Skeletal muscle tissue (tissue), 5 donors: Measurements from ENCODE around the gene B4GALT3. TPM values are rescaled to one million over a fixed set of nuclear protein-coding genes. Genes with fewer than 3 reads are reported as not detected.
A peak's percentile ranks its signal among the peaks of the same experiment; 100 is the strongest.

Experiments used
- H3K27ac ChIP-seq: one replicate; pipeline ENCODE4 v1.7.0; 2013; ENCODE audit warnings: mild to moderate bottlenecking, low read depth, low read length, inconsistent platforms
- H3K27me3 ChIP-seq, 3 donors: one replicate each; pipeline ENCODE4 v1.7.0; 2013; ENCODE audit warnings: low read length in 3 of 3; ENCODE audit not compliant: control insufficient read depth in 3 of 3, insufficient read depth in 3 of 3
- H3K36me3 ChIP-seq, 3 donors: one replicate each; pipeline ENCODE4 v1.7.0; 2013; ENCODE audit warnings: low read length in 3 of 3; ENCODE audit not compliant: control insufficient read depth in 3 of 3, insufficient read depth in 3 of 3
- H3K4me1 ChIP-seq, 3 donors: one replicate each; pipeline ENCODE4 v1.7.0; 2013; ENCODE audit warnings: low read length in 3 of 3, mild to moderate bottlenecking in 3 of 3; ENCODE audit not compliant: control insufficient read depth in 3 of 3, insufficient read depth in 3 of 3
- H3K4me3 ChIP-seq, 3 donors: one replicate each; pipeline ENCODE4 v1.7.0; 2013; ENCODE audit warnings: low read length in 3 of 3
- H3K9ac ChIP-seq, 3 donors: one replicate each; pipeline ENCODE4 v1.7.0; 2013; ENCODE audit warnings: low read length in 3 of 3, mild to moderate bottlenecking in 3 of 3, moderate library complexity in 2 of 3, low read depth in 1 of 3
- H3K9me3 ChIP-seq, 3 donors: one replicate each; pipeline ENCODE4 v1.7.0; 2013; ENCODE audit warnings: low read length in 3 of 3; ENCODE audit not compliant: control insufficient read depth in 3 of 3
- small RNA-seq: library from RNA; depleted of rRNA; stranded (forward); fragments of <200 nt; gene quantifications from one replicate; pipeline ENCODE3, GENCODE V24; 2014
- total RNA-seq: library from RNA; depleted of rRNA; stranded (reverse); fragments of >200 nt; gene quantifications from one replicate; pipeline ENCODE4 v1.2.3, GENCODE V29; 2014
- donor health status: Osteomylitis.

B4GALT3 gene
- total RNA-seq, 1 donor from 2014 or later, result 11.0 TPM

GRCh38 chr1:161131523-161132409 lies 45.5 kb downstream of the B4GALT3 start:
- Histone ChIP-seq H3K36me3 (peaks cover 13 to 20% (median 19%) of the 10 kb centered on the region in 3 donors), H3K27ac (peak overlapping the region; percentile 93), H3K9ac (peak overlapping the region; percentile 95 to 97 (median 96)), H3K4me3 (peak overlapping the region; percentile 96), H3K9me3 (no peaks in the 10 kb centered on the region), H3K27me3 (no peaks in the 10 kb centered on the region), H3K4me1 (peaks cover 24 to 51% (median 46%) of the 10 kb centered on the region in 3 donors)

- Histone ChIP-seq H3K4me1 (peaks cover 23 to 47% (median 44%) of the 10 kb centered on the region in 3 donors), H3K9ac (no peak overlapping the region), H3K27ac (peak overlapping the region; percentile 93), H3K27me3 (no peaks in the 10 kb centered on the region), H3K9me3 (no peaks in the 10 kb centered on the region), H3K4me3 (no peak overlapping the region), H3K36me3 (peaks cover 13 to 29% (median 24%) of the 10 kb centered on the region in 3 donors)
Measured at GRCh38 chr1:161130266-161130665, 47.0 kb downstream of the B4GALT3 start.

GRCh38 chr1:161128591-161129420 lies 48.5 kb downstream of the B4GALT3 start:
- Histone ChIP-seq H3K4me3 (no peak overlapping the region), H3K4me1 (peaks cover 20 to 43% (median 42%) of the 10 kb centered on the region in 3 donors), H3K9ac (no peak overlapping the region), H3K27me3 (no peaks in the 10 kb centered on the region), H3K36me3 (peaks cover 20 to 39% (median 32%) of the 10 kb centered on the region in 3 donors), H3K9me3 (no peaks in the 10 kb centered on the region), H3K27ac (no peak overlapping the region)

- Histone ChIP-seq H3K27me3 (no peaks in the 10 kb centered on the region), H3K27ac (no peak overlapping the region), H3K4me1 (peaks cover 13 to 36% (median 33%) of the 10 kb centered on the region in 3 donors), H3K9ac (no peak overlapping the region), H3K9me3 (no peaks in the 10 kb centered on the region), H3K4me3 (no peak overlapping the region), H3K36me3 (peaks cover 29 to 48% (median 41%) of the 10 kb centered on the region in 3 donors)
Measured at GRCh38 chr1:161127649-161128048, 49.7 kb downstream of the B4GALT3 start.

GRCh38 chr1:161122967-161123366 lies 54.3 kb downstream of the B4GALT3 start:
- H3K4me3 ChIP-seq, result no peak overlapping the region
- H3K36me3 ChIP-seq, result peaks cover 48 to 66% (median 59%) of the 10 kb centered on the region in 3 donors
- peaks cover 25 to 29% (median 27%) of the 10 kb centered on the region in 3 donors for H3K4me1 ChIP-seq
- H3K27ac ChIP-seq, result no peak overlapping the region
- no peaks in the 10 kb centered on the region for H3K27me3 ChIP-seq
- H3K9me3 ChIP-seq, result no peaks in the 10 kb centered on the region
- H3K9ac ChIP-seq, result no peak overlapping the region

GRCh38 chr1:161121834-161122233 lies 55.5 kb downstream of the B4GALT3 start:
- Histone ChIP-seq H3K4me3 (no peak overlapping the region), H3K9ac (no peak overlapping the region), H3K36me3 (peaks cover 42 to 57% (median 52%) of the 10 kb centered on the region in 3 donors), H3K9me3 (no peaks in the 10 kb centered on the region), H3K27me3 (no peaks in the 10 kb centered on the region), H3K27ac (no peak overlapping the region), H3K4me1 (peaks cover 25 to 30% (median 29%) of the 10 kb centered on the region in 3 donors)

Small RNA genes lying within 50 kb of the gene (small RNA-seq; reads per million reads assigned to genes)
- not detected for gene RF01225

Other genes starting within 250 kb of the B4GALT3 start
- not detected for gene ITLN2, start 222.7 kb downstream of the B4GALT3 start, total RNA-seq
- 10.4 TPM for gene F11R, start 156.4 kb downstream of the B4GALT3 start, total RNA-seq
- 27.7 TPM for gene TSTD1, start 138.5 kb downstream of the B4GALT3 start, total RNA-seq
- gene USF1, start 131.5 kb downstream of the B4GALT3 start, total RNA-seq, result 66.3 TPM
- gene ARHGAP30, start 107.6 kb downstream of the B4GALT3 start, total RNA-seq, result 4.2 TPM
- not detected for gene NECTIN4, start 87.9 kb downstream of the B4GALT3 start, total RNA-seq
- not detected for gene KLHDC9, start 79.1 kb downstream of the B4GALT3 start, total RNA-seq
- 36.5 TPM for gene PFDN2, start 59.5 kb downstream of the B4GALT3 start, total RNA-seq
- 16.2 TPM for gene NIT1, start 59.4 kb downstream of the B4GALT3 start, total RNA-seq
- gene DEDD, start 44.8 kb downstream of the B4GALT3 start, total RNA-seq, result 19.8 TPM
- gene UFC1, start 23.5 kb downstream of the B4GALT3 start, total RNA-seq, result 133 TPM
- gene USP21, start 18.0 kb downstream of the B4GALT3 start, total RNA-seq, result 6.8 TPM
- 13.6 TPM for gene PPOX, start 11.1 kb downstream of the B4GALT3 start, total RNA-seq
- 4.7 TPM for gene ADAMTS4, start 21.5 kb upstream of the B4GALT3 start, total RNA-seq
- gene NDUFS2, start 24.9 kb upstream of the B4GALT3 start, total RNA-seq, result 147 TPM
- 16.2 TPM for gene FCER1G, start 37.8 kb upstream of the B4GALT3 start, total RNA-seq
- 6.8 TPM for gene APOA2, start 46.1 kb upstream of the B4GALT3 start, total RNA-seq
- gene TOMM40L, start 48.6 kb upstream of the B4GALT3 start, total RNA-seq, result 10.4 TPM
- not detected for gene NR1I3, start 60.7 kb upstream of the B4GALT3 start, total RNA-seq
- gene PCP4L1, start 81.2 kb upstream of the B4GALT3 start, total RNA-seq, result 0.52 TPM
- gene MPZ, start 132.5 kb upstream of the B4GALT3 start, total RNA-seq, result 63.7 TPM
- 18.3 TPM for gene SDHC, start 136.9 kb upstream of the B4GALT3 start, total RNA-seq
- not detected for gene CFAP126, start 190.4 kb upstream of the B4GALT3 start, total RNA-seq